SK-N-SH (cell line): Measurements from ENCODE around the gene GPRC5C. TPM values are rescaled to one million over a fixed set of nuclear protein-coding genes. Genes with fewer than 3 reads are reported as not detected.

Source experiments
- CTCF ChIA-PET: fragments of 300-600, 350-600 bp; formaldehyde crosslinking; extraction: SDS; loops from one replicate; lab custom pipeline; 2021; lab: Yijun Ruan, JAX
- POLR2A ChIA-PET: fragments of 350-600 bp; sonication (Branson Sonifier 250); formaldehyde crosslinking; extraction: SDS; loops from one replicate; lab custom pipeline; 2020; ENCODE audit warnings: antibody characterized with exemption, inconsistent platforms; lab: Yijun Ruan, JAX
- DNase-seq: peaks from one replicate; pipeline ENCODE4 v3.0.0; 2012
- H2AFZ ChIP-seq: fragments of 200-600 bp; sonication (generic); 2 replicates; pipeline ENCODE4 v1.8.1; 2016; ENCODE audit warnings: antibody characterized with exemption, mild to moderate bottlenecking, low read depth
- H3F3A ChIP-seq: fragments of 200-600 bp; sonication (generic); replicated peaks from 2 replicates; pipeline ENCODE3; 2016; ENCODE audit warnings: antibody characterized with exemption, mild to moderate bottlenecking; ENCODE audit not compliant: insufficient read depth
- H3K27ac ChIP-seq, 2 experiments: fragments of 200-500 bp in 1 of 2; fragments of 200-600 bp in 1 of 2; sonication (Bioruptor generic) in 1 of 2; sonication (generic), shearing (Covaris generic) in 1 of 2; 2 replicates each; pipeline versions ENCODE4 v1.5.1 to v1.6.1; 2014 to 2016; ENCODE audit warnings: low read depth in 2 of 2, inconsistent platforms in 1 of 2, low read length in 1 of 2, mild to moderate bottlenecking in 1 of 2, mixed read lengths in 1 of 2
- H3K27me3 ChIP-seq: fragments of 200-600 bp; sonication (generic), shearing (Covaris generic); 2 replicates; pipeline ENCODE4 v1.6.1; 2016; ENCODE audit warnings: mixed run types; ENCODE audit not compliant: insufficient read depth
- H3K36me3 ChIP-seq, 2 experiments: fragments of 200-500 bp in 1 of 2; fragments of 200-600 bp in 1 of 2; sonication (Bioruptor generic) in 1 of 2; sonication (generic) in 1 of 2; replicated peaks in 1 of 2; 2 replicates each; pipeline versions ENCODE3 to v1.5.1; 2014 to 2016; ENCODE audit warnings: low read length in 1 of 2, mild to moderate bottlenecking in 1 of 2; ENCODE audit not compliant: insufficient read depth in 2 of 2, control insufficient read depth in 1 of 2
- H3K4me1 ChIP-seq, 2 experiments: fragments of 200-500 bp in 1 of 2; fragments of 200-600 bp in 1 of 2; sonication (Bioruptor generic) in 1 of 2; sonication (generic), shearing (Covaris generic) in 1 of 2; 2 replicates each; pipeline versions ENCODE4 v1.5.1 to v1.6.1; 2014 to 2016; ENCODE audit warnings: low read depth in 1 of 2, low read length in 1 of 2, mixed run types in 1 of 2; ENCODE audit not compliant: insufficient read depth in 2 of 2, control insufficient read depth in 1 of 2
- H3K4me2 ChIP-seq: fragments of 200-600 bp; sonication (generic), shearing (Covaris generic); 2 replicates; pipeline ENCODE4 v1.6.1; 2017; ENCODE audit warnings: mixed run types
- H3K4me3 ChIP-seq, 2 experiments: fragments of 200-500 bp in 1 of 2; fragments of 200-600 bp in 1 of 2; sonication (Bioruptor generic) in 1 of 2; sonication (generic), shearing (Covaris generic) in 1 of 2; 2 replicates each; pipeline versions ENCODE4 v1.5.1 to v1.8.1; 2014 to 2016; ENCODE audit warnings: low read depth in 2 of 2, inconsistent platforms in 1 of 2, low read length in 1 of 2, mild to moderate bottlenecking in 1 of 2, mixed read lengths in 1 of 2, moderate library complexity in 1 of 2
- H3K79me2 ChIP-seq: fragments of 200-600 bp; sonication (generic); 2 replicates; pipeline ENCODE4 v1.8.1; 2017; ENCODE audit warnings: mild to moderate bottlenecking; ENCODE audit not compliant: insufficient read depth
- H3K9ac ChIP-seq: fragments of 200-600 bp; sonication (generic); 2 replicates; pipeline ENCODE4 v1.6.1; 2017; ENCODE audit warnings: mixed run types
- H3K9me2 ChIP-seq: fragments of 200-600 bp; sonication (generic); 2 replicates; pipeline ENCODE4 v1.6.1; 2017; ENCODE audit warnings: mixed run types
- H3K9me3 ChIP-seq: fragments of 200-600 bp; sonication (generic); 2 replicates; pipeline ENCODE4 v1.6.1; 2017; ENCODE audit warnings: mixed run types, mild to moderate bottlenecking, moderate library complexity
- H4K20me1 ChIP-seq: fragments of 200-600 bp; sonication (generic); 2 replicates; pipeline ENCODE4 v1.6.1; 2017; ENCODE audit warnings: mild to moderate bottlenecking, mixed run types; ENCODE audit not compliant: insufficient read depth
- ELF1 ChIP-seq: IDR thresholded peaks from 2 replicates; pipeline ENCODE4 v1.4.0; 2012
- EZH2phosphoT487 ChIP-seq: fragments of 200-600 bp; sonication (generic); IDR thresholded peaks from 2 replicates; pipeline ENCODE4 v1.6.1; 2017; ENCODE audit warnings: low read depth, mixed run types, mild to moderate bottlenecking, antibody characterized with exemption, moderate library complexity, borderline replicate concordance
- FOXM1 ChIP-seq: IDR thresholded peaks from 2 replicates; pipeline ENCODE4 v1.4.0; 2012; ENCODE audit warnings: low read depth, mild to moderate bottlenecking
- JUND ChIP-seq: IDR thresholded peaks from 2 replicates; pipeline ENCODE4 v1.4.0; 2012
- RCOR1 ChIP-seq: fragments of 150-350 bp; IDR thresholded peaks from 2 replicates; pipeline ENCODE4 v1.6.1; 2017; ENCODE audit warnings: antibody characterized with exemption, low read length
- RFX5 ChIP-seq: IDR thresholded peaks from 2 replicates; pipeline ENCODE4 v1.6.1; 2012; ENCODE audit warnings: mild to moderate bottlenecking, improper control_type of control experiment, low read length
- SMC3 ChIP-seq: IDR thresholded peaks from 2 replicates; pipeline ENCODE4 v1.6.1; 2012; ENCODE audit warnings: low read depth, low read length, improper control_type of control experiment
- TAF1 ChIP-seq: IDR thresholded peaks from 2 replicates; pipeline ENCODE4 v1.6.1; 2012; ENCODE audit warnings: low read depth, mild to moderate bottlenecking, low read length, moderate library complexity, borderline replicate concordance
- TCF12 ChIP-seq: IDR thresholded peaks from 2 replicates; pipeline ENCODE4 v1.4.0; 2012
- YY1 ChIP-seq: IDR thresholded peaks from 2 replicates; pipeline ENCODE4 v1.4.0; 2012; ENCODE audit warnings: low read depth, mild to moderate bottlenecking
- WGBS: methylation state at CpG from one replicate; pipeline ENCODE4 v1.1.6; 2017; ENCODE audit warnings: low lambda C conversion rate; 5-methylcytosine and 5-hydroxymethylcytosine counted together
- polyA plus RNA-seq, 3 experiments: library from polyadenylated mRNA; depleted of rRNA; stranded (reverse); fragments of >200 nt; gene quantifications; 2 replicates each; pipeline ENCODE4 v1.2.3, GENCODE V29; 2012
- TF ChIP-seq, protein P1 (sequence below): fragments of 150-350 bp; IDR thresholded peaks from 2 replicates; pipeline ENCODE4 v1.6.1; 2017; ENCODE audit warnings: antibody characterized with exemption, low read length, low read depth, borderline replicate concordance
- TF ChIP-seq, protein P2 (sequence below): IDR thresholded peaks from 2 replicates; pipeline ENCODE4 v1.4.0; 2012; ENCODE audit warnings: low read depth, borderline replicate concordance
- TF ChIP-seq, protein P3 (sequence below): IDR thresholded peaks from 2 replicates; pipeline ENCODE4 v1.6.1; 2012; ENCODE audit warnings: mild to moderate bottlenecking, low read depth, low read length, moderate library complexity
- TF ChIP-seq, protein P4 (sequence below): fragments of 150-350 bp; IDR thresholded peaks from 2 replicates; pipeline ENCODE4 v1.6.1; 2016; ENCODE audit warnings: mild to moderate bottlenecking, low read depth, low read length

GPRC5C gene
- polyA plus RNA-seq, 1 of the 3 experiments (the other 2 are of a cell fraction) = not detected

DNA sequence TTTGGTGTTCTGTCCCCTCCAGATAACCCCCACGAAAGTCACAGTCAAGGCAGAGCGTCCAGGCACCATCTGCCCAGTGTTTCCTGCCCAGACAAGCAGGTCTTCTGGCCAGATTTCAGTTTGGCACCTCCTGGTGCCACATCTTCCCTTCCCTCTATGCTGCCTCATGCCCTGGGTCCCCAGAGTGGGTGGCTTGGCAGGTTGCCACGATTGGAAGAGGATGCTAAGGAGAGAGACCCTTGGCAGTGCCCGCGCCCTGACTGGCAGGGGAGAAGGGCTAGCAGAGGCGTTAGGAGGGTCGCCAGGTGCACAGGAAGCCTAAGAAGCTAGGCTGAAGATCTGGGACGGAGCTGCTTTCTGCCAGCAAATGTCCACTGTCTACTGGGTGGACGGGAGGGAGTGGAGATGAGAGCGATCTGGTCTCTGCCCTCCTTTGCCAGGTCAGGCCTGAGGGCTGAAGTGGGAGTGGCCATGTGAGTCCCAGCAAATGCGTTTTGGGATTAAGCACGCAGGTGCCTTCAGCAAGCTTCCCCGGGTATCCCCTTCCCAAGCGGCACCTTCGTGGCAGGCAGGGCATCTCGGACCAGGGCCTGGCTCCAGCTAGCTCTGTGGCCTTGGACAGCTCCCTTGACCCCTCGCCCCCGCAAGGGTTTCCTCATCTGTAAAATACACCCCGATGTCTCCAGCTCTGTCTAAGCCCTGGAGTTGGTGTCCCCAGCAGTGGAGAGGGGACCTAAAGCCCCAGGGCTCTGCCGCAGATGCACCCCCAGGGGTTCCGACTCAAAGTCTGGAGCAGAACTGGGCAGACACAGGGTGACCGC, 21.2 kb downstream of the GPRC5C start:
- Histone ChIP-seq H2AFZ (no peak overlapping the region), H3K27ac (no peak overlapping the region), H3K27me3 (no peaks in the 10 kb centered on the region), H4K20me1 (no peaks in the 10 kb centered on the region), H3K79me2 (no peaks in the 10 kb centered on the region), H3K9me2 (no peaks in the 10 kb centered on the region), H3K4me3 (peak overlapping the region in 1 of 2 experiments; percentile 22; a peak in 1 of 4 replicates), H3K36me3 (no peaks in the 10 kb centered on the region), H3K4me1 (peaks cover 0 to 20% of the 10 kb centered on the region in 2 experiments; a peak in 2 of 4 replicates), H3F3A (no peaks in the 10 kb centered on the region), H3K4me2 (no peak overlapping the region), H3K9ac (no peak overlapping the region), H3K9me3 (no peaks in the 10 kb centered on the region)
- CTCF ChIA-PET = interaction anchor here (0.9 to 8.3 kb wide), 8 partner anchors 16 to 194 kb away, joined by 3 to 122 read pairs (median 7); no protein-coding TSS in a partner anchor
- DNase-seq = no peak
- TF ChIP-seq, protein P1, sequence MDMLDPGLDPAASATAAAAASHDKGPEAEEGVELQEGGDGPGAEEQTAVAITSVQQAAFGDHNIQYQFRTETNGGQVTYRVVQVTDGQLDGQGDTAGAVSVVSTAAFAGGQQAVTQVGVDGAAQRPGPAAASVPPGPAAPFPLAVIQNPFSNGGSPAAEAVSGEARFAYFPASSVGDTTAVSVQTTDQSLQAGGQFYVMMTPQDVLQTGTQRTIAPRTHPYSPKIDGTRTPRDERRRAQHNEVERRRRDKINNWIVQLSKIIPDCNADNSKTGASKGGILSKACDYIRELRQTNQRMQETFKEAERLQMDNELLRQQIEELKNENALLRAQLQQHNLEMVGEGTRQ = no peak
- TF ChIP-seq FOXM1 = no peak
- no peak for TF ChIP-seq TCF12
- no peak for TF ChIP-seq TAF1
- TF ChIP-seq, protein P2, sequence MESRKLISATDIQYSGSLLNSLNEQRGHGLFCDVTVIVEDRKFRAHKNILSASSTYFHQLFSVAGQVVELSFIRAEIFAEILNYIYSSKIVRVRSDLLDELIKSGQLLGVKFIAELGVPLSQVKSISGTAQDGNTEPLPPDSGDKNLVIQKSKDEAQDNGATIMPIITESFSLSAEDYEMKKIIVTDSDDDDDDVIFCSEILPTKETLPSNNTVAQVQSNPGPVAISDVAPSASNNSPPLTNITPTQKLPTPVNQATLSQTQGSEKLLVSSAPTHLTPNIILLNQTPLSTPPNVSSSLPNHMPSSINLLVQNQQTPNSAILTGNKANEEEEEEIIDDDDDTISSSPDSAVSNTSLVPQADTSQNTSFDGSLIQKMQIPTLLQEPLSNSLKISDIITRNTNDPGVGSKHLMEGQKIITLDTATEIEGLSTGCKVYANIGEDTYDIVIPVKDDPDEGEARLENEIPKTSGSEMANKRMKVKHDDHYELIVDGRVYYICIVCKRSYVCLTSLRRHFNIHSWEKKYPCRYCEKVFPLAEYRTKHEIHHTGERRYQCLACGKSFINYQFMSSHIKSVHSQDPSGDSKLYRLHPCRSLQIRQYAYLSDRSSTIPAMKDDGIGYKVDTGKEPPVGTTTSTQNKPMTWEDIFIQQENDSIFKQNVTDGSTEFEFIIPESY = no peak
- TF ChIP-seq RFX5 = no peak
- no peak for TF ChIP-seq RCOR1
- TF ChIP-seq YY1 = no peak
- TF ChIP-seq EZH2phosphoT487 = no peak
- no peak for TF ChIP-seq ELF1
- TF ChIP-seq, protein P3, sequence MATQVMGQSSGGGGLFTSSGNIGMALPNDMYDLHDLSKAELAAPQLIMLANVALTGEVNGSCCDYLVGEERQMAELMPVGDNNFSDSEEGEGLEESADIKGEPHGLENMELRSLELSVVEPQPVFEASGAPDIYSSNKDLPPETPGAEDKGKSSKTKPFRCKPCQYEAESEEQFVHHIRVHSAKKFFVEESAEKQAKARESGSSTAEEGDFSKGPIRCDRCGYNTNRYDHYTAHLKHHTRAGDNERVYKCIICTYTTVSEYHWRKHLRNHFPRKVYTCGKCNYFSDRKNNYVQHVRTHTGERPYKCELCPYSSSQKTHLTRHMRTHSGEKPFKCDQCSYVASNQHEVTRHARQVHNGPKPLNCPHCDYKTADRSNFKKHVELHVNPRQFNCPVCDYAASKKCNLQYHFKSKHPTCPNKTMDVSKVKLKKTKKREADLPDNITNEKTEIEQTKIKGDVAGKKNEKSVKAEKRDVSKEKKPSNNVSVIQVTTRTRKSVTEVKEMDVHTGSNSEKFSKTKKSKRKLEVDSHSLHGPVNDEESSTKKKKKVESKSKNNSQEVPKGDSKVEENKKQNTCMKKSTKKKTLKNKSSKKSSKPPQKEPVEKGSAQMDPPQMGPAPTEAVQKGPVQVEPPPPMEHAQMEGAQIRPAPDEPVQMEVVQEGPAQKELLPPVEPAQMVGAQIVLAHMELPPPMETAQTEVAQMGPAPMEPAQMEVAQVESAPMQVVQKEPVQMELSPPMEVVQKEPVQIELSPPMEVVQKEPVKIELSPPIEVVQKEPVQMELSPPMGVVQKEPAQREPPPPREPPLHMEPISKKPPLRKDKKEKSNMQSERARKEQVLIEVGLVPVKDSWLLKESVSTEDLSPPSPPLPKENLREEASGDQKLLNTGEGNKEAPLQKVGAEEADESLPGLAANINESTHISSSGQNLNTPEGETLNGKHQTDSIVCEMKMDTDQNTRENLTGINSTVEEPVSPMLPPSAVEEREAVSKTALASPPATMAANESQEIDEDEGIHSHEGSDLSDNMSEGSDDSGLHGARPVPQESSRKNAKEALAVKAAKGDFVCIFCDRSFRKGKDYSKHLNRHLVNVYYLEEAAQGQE = no peak
- no peak for TF ChIP-seq JUND
- TF ChIP-seq, protein P4, sequence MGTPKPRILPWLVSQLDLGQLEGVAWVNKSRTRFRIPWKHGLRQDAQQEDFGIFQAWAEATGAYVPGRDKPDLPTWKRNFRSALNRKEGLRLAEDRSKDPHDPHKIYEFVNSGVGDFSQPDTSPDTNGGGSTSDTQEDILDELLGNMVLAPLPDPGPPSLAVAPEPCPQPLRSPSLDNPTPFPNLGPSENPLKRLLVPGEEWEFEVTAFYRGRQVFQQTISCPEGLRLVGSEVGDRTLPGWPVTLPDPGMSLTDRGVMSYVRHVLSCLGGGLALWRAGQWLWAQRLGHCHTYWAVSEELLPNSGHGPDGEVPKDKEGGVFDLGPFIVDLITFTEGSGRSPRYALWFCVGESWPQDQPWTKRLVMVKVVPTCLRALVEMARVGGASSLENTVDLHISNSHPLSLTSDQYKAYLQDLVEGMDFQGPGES = no peak
- no peak for TF ChIP-seq SMC3
- POLR2A ChIA-PET = interaction anchor here (1.0 kb wide), 1 partner anchor 73 kb away, joined by 3 read pairs; no protein-coding TSS in a partner anchor
- 67% methylated on average over 12 of the region's 22 CpGs for WGBS
